Keratinocyte (primary cell): ENCODE results near the gene KCNC1. TPM values are rescaled to one million over a fixed set of nuclear protein-coding genes. Genes with fewer than 3 reads are reported as not detected.

Experiments used
- DNase-seq: peaks from one replicate; pipeline ENCODE4 v3.0.0-alpha.2; 2011; ENCODE audit warnings: low read depth, missing footprints, low spot score
- FAIRE-seq: peaks from 2 replicates; lab custom pipeline; 2011; peaks lifted over from hg19 to GRCh38; lab: Jason Lieb, UNC
- H2AFZ ChIP-seq: 2 replicates; pipeline ENCODE4 v1.6.0; 2012; ENCODE audit warnings: low read length, control low read depth, inconsistent platforms; ENCODE audit not compliant: control insufficient read depth
- H3K27ac ChIP-seq: 2 replicates; pipeline ENCODE4 v1.5.1; 2011; ENCODE audit warnings: low read length; ENCODE audit not compliant: control insufficient read depth, insufficient read depth
- H3K27me3 ChIP-seq: 3 replicates; pipeline ENCODE4 v1.6.0; 2011; ENCODE audit warnings: low read length; ENCODE audit not compliant: control insufficient read depth, insufficient read depth; ENCODE audit errors: extremely low read depth
- H3K36me3 ChIP-seq, 2 experiments: 2 replicates in 1 of 2; 3 replicates in 1 of 2; pipeline ENCODE4 v1.5.1; 2011; ENCODE audit warnings: low read length in 2 of 2, mild to moderate bottlenecking in 1 of 2; ENCODE audit not compliant: control insufficient read depth in 2 of 2, insufficient read depth in 2 of 2; ENCODE audit errors: extremely low read depth in 1 of 2
- H3K4me1 ChIP-seq: 3 replicates; pipeline ENCODE4 v1.5.1; 2011; ENCODE audit warnings: low read length; ENCODE audit not compliant: control insufficient read depth, insufficient read depth; ENCODE audit errors: extremely low read depth
- H3K4me2 ChIP-seq: 3 replicates; pipeline ENCODE4 v1.6.0; 2011; ENCODE audit warnings: low read depth, low read length; ENCODE audit not compliant: control insufficient read depth, insufficient read depth; ENCODE audit errors: extremely low read depth
- H3K4me3 ChIP-seq, 3 experiments: fragments of 200-600 bp in 1 of 3; sonication (generic) in 1 of 3; 2 replicates in 2 of 3; 3 replicates in 1 of 3; pipeline ENCODE4 v1.5.1; 2011 to 2016; ENCODE audit warnings: low read length in 3 of 3, mild to moderate bottlenecking in 3 of 3, control low read depth in 2 of 3, inconsistent platforms in 1 of 3, low read depth in 1 of 3, mixed read lengths in 1 of 3, mixed run types in 1 of 3, moderate library complexity in 1 of 3; ENCODE audit not compliant: control insufficient read depth in 2 of 3, insufficient read depth in 2 of 3; ENCODE audit errors: extremely low read depth in 1 of 3
- H3K79me2 ChIP-seq: 2 replicates; pipeline ENCODE4 v1.6.0; 2012; ENCODE audit warnings: low read length; ENCODE audit not compliant: control insufficient read depth, insufficient read depth
- H3K9ac ChIP-seq: 3 replicates; pipeline ENCODE4 v1.6.0; 2011; ENCODE audit warnings: low read length; ENCODE audit not compliant: control insufficient read depth, insufficient read depth; ENCODE audit errors: extremely low read depth
- H3K9me1 ChIP-seq: 3 replicates; pipeline ENCODE4 v1.6.0; 2011; ENCODE audit warnings: low read length; ENCODE audit not compliant: control insufficient read depth, insufficient read depth; ENCODE audit errors: extremely low read depth
- H3K9me3 ChIP-seq: 2 replicates; pipeline ENCODE4 v1.5.1; 2012; ENCODE audit warnings: low read depth, low read length; ENCODE audit not compliant: control insufficient read depth
- H4K20me1 ChIP-seq: 3 replicates; pipeline ENCODE4 v1.6.0; 2011; ENCODE audit warnings: low read length; ENCODE audit not compliant: control insufficient read depth, insufficient read depth; ENCODE audit errors: extremely low read depth
- CTCF ChIP-seq, 3 experiments: IDR thresholded peaks in 1 of 3; conservative IDR thresholded peaks in 1 of 3; optimal IDR thresholded peaks in 1 of 3; 2 replicates in 2 of 3; 3 replicates in 1 of 3; pipeline versions ENCODE3 to v1.5.1; 2011; ENCODE audit warnings: low read length in 3 of 3, mild to moderate bottlenecking in 3 of 3, moderate library complexity in 2 of 3, control low read depth in 1 of 3, inconsistent platforms in 1 of 3; ENCODE audit not compliant: insufficient read depth in 2 of 3; ENCODE audit errors: extremely low read depth in 1 of 3
- EZH2 ChIP-seq: IDR thresholded peaks from one replicate; pipeline ENCODE4 v1.6.1; 2012; ENCODE audit warnings: inconsistent platforms, mild to moderate bottlenecking, low read length, moderate library complexity
- dilution Hi-C: fragments of 300-500 bp; cut with MboI; formaldehyde crosslinking; loops from one replicate; pipeline ENCODE4 v1.7.0; 2020; ENCODE audit warnings: low sequenced_read_pairs; ENCODE audit not compliant: extremely low pct_ligation_motif_present
- polyA plus RNA-seq, 5 experiments: library from polyadenylated mRNA; depleted of rRNA in 3 of 5; stranded (reverse) in 3 of 5; stranded (forward) in 1 of 5; unstranded in 1 of 5; fragments of >200 nt; gene quantifications; 1 replicate in 1 of 5; 2 replicates in 3 of 5; 3 replicates in 1 of 5; pipeline versions ENCODE4 v1.2.1 to v1.2.3, GENCODE V29; 2011 to 2012; ENCODE audit warnings: missing spikeins in 2 of 5, low read depth in 1 of 5, low replicate concordance in 1 of 5

KCNC1 gene
- polyA plus RNA-seq, 1 donor (not counting 4 experiments of a cell fraction or from before 2014, with no cell fraction given), result not detected

- no peaks in the 10 kb centered on the region for H3K79me2 ChIP-seq
- no peak for FAIRE-seq
- dilution Hi-C loops, result no loop called here
Measured at GRCh38 chr11:17777738-17778091, 43.1 kb downstream of the KCNC1 start.

GRCh38 chr11:17778352-17778751 is 43.8 kb downstream of the KCNC1 start:
- Histone ChIP-seq H3K36me3 (no peaks in the 10 kb centered on the region), H4K20me1 (no peaks in the 10 kb centered on the region), H3K27ac (no peak overlapping the region), H3K9me3 (no peaks in the 10 kb centered on the region), H3K4me3 (no peak overlapping the region), H3K4me2 (no peak overlapping the region), H3K9ac (no peak overlapping the region), H3K4me1 (peaks cover 4% of the 10 kb centered on the region), H3K79me2 (no peaks in the 10 kb centered on the region), H3K9me1 (no peaks in the 10 kb centered on the region), H2AFZ (no peak overlapping the region), H3K27me3 (peaks cover 21% of the 10 kb centered on the region)
- dilution Hi-C loops, result no loop called here
- no peak for TF ChIP-seq CTCF (optimal IDR thresholded peaks at IDR 0.05 in 1 of 3, IDR thresholded peaks at IDR 0.05 in 1 of 3, conservative IDR thresholded peaks at IDR 0.05 in 1 of 3; ENCODE audit: extremely low read depth in 1 of 3, insufficient read depth in 2 of 3, low read length in 3 of 3)
- TF ChIP-seq EZH2, result no peak
- DNase-seq (no peak), FAIRE-seq (no peak)

More at GRCh38 chr11:17777738-17778091, 43.1 kb downstream of the KCNC1 start:
- no peaks in the 10 kb centered on the region for H4K20me1 ChIP-seq
- H3K4me1 ChIP-seq, result peaks cover 4% of the 10 kb centered on the region
- H3K27ac ChIP-seq, result no peak overlapping the region
- H2AFZ ChIP-seq, result no peak overlapping the region
- H3K36me3 ChIP-seq, result no peaks in the 10 kb centered on the region
- H3K9me1 ChIP-seq, result no peaks in the 10 kb centered on the region
- no peaks in the 10 kb centered on the region for H3K9me3 ChIP-seq
- no peak for DNase-seq
- no peak overlapping the region for H3K9ac ChIP-seq
- no peak overlapping the region for H3K4me3 ChIP-seq
- TF ChIP-seq EZH2 (no peak), CTCF (optimal IDR thresholded peaks at IDR 0.05 in 1 of 3, IDR thresholded peaks at IDR 0.05 in 1 of 3, conservative IDR thresholded peaks at IDR 0.05 in 1 of 3; ENCODE audit: extremely low read depth in 1 of 3, insufficient read depth in 2 of 3, low read length in 3 of 3) (no peak)
- peaks cover 21% of the 10 kb centered on the region for H3K27me3 ChIP-seq
- no peak overlapping the region for H3K4me2 ChIP-seq
